NCI-H2081 (cell line): Measurements from ENCODE around the gene C11orf86.
"Not testable (repeated sequence)": the region's sequence is repeated elsewhere in the genome, so short reads cannot be mapped to it uniquely, and the experiment has no call there.

Experiments
- DNase-seq, 2 experiments: peaks; one replicate each; lab custom pipeline; 2025; lab: John Stamatoyannopoulos, UW

The C11orf86 gene

DNA sequence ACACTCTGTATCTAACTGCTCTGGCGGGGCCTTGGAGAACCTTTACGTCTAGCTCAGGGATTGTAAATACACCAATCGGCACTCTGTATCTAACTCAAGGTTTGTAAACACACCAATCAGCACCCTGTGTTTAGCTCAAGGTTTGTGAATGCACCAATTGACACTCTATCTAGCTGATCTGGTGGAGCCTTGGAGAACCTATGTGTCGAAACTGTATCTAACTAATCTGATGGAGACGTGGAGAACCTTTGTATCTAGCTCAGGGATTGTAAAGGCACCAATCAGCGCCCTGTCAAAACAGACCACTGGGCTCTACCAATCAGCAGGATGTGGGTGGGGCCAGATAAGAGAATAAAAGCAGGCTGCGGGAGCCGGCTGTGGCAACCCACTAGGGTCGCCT, 14.3 kb downstream of the C11orf86 start:
- not testable (repeated sequence) for DNase-seq

DNA sequence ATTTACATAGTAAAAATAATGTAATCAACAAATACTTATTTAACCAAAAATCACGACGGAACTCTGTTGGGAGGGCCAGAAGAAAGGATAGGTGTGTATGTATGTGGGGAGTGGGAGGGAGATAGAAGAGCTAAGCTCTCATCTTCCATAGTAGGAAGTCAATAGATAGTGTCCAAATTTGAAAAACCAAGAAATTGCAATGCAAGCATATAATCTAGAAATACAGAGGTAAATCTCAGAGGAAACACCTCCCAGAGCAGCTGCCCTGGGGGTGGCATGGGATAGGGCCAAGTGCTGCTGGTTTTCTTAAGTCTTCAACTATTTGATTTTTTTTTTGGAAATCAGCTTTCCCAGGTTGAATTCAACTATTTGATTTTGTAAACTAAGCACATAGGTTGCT, 16.9 kb downstream of the C11orf86 start:
- no peak for DNase-seq

DNA sequence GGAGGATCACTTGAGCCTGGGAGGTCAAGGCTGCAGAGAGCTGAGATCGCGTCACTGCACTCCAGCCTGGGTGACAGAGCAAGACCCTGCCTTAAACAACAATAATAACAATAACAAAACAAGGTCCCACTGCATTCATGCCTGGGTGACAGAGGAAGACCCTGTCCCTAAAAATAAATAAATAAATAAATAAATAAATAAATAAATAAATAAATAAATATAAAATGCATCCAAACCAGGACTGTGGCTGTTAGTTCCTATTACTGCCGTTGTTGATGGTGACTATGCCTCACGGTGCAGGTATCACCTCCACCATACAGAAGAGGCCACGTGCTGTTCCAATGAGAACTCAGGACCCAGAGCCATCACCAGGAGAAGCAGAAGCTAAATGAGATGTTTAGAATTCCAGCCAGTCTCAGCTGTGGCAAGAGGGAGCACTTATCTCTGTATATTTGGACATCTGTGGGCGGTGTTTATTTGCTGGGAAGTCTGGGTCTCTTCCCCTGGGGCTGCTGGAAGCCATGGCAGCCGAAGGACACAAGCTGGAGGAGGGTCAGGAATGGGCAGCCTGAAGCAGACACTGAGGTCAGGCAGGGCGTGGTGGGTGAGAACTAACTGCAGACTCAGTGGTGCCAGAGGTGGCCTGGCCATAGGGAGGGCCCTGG, 21.6 kb downstream of the C11orf86 start:
- no peak for DNase-seq

DNA sequence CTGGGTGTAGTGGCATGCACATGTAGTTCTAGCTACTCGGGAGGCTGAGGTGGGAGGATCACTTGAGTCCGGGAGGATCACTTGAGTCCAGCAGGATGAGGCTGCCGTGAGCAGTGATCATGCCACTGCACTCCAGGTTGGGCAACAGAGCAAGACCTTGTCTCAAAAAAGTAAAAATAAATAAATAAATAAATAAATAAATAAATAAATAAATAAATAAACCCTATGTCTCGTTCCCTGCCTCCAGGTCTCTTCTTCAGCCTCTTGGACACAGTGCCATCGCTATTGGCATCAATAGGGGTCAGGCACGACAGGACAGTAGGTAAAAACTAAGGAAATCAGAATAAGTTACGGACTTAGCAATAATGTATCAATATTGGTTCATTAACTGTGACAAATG, 24.5 kb downstream of the C11orf86 start:
- no peak for DNase-seq

DNA sequence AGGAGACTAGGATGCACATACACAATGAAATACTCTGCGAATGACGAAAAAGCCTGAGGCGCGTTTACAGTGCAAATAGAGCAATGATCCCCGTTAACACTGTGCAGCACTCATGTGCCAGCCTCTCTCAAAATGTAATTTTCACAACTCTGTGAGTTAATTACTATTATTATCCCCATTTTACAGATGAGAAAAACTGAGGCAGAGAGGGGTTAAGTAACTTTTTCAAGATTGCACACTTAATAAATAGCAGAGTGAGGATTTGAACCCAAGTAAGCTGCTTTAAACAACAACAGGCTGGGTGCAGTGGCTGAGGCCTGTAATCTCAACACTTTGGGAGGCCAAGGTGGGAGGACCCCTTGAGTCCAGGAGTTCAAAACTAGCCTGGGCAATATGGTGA, 26.2 kb downstream of the C11orf86 start:
- no peak for DNase-seq

DNA sequence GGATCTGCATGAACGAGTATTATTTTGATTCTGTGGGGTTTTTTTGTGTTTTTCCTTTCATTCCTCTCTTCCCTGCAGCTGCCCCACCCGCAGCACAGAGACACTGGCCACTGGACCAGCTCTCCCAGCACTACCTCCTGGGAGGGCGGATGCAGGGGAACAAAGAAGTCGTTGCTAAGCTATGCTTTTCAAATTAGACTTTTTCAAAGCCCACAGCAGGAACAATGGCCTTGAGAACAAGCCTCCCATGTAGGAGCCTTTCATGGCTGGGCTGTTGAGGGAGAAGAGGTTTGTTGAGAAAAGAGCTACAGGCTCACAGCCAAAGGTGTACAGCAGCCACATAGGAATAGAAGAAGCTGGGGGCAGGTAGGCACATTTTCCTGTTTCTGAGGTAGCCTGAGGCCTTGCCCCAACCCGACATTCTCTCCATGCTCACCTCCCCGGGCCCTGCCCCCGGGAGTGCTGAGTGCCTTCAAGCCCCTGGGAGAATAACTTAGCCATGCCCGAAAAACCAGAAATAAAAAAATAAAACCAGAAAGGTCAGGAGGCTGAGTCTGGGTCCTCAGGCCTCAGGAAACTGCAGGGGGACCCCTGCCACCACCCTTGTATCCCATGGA, 27.3 kb downstream of the C11orf86 start:
- peak; percentile 28 to 42 for DNase-seq

DNA sequence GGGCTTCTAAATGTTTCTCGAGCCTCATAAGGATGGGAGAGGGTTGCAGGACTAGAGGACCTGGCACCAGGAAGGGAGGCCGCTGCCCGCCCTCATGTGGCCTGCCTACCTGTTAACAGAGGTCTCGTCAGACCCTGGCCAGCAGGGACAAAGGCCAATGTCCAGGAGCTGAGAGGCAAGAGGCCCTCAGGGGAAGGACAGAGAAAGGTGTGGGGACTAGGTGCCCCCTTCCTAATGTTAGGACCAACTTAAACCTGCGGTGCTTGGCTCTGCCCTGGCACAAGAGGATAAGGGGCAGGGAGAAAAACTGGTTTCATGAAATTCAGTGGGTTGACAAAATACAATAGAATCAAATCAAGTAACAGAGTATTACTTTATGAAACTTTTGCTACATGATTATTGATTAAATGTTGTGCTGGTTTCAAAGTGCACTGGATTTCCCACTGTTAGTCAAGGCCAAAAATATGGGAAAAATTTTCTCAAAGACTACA, 27.9 kb downstream of the C11orf86 start:
- no peak for DNase-seq

DNA sequence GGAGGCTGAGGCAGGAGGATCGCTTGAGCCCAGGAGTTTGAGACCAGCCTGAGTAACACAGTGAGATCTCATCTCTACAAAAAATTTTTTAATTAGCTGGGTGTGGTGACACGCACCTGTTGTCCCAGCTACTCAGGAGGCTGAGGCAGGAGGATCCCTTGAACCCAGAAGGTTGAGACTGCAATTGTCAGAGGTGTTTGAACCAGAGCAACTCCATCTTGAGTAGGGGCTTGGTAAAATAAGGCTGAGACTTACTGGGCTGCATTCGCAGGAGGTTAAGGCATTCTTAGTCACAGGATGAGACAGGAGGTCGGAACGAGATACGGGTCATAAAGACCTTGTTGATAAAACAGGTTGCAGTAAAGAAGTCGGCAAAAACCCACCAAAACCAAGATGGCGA, 30.1 kb downstream of the C11orf86 start:
- DNase-seq, result not testable (repeated sequence)

DNA sequence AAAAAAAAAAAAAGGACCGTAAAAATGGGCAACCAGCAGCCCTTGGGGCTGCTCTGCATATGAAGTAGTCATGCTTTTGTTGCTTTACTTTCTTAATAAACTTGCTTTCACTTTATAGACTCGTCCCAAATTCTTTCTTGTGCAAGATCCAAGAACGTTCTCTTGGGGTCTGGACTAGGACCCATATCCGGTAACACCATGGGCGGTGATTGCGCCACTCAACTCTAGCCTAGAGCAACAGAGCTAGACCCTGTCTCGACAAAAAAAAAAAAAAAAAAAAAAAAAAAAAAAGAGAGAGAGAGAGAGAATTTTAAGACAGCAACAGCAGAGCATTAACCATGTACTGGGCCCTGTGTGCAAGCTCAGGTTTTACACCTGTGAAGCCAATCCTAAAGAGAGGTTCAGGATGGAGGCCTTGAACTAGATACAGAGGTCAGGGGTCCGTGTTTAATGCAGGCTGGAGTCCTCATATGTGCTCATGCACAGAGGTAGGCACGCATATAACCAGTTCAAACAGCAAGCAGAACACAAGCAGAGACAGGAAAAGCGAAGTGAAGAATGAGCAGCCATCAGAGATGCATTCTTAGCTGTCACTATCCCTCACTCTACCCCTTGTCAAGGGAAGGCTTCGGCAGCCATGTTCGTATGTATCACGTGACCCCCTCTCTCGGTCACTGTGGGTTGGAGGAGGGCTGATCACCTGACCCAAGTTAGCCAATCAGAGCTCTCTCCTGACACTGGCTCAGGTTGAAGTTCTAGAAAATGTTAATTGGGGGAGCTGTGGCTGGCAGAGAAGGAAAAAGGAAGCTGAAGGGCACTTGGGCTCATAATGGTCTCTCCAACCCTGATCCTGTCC, 31.2 kb downstream of the C11orf86 start:
- DNase-seq, result peak in 1 of 2 experiments; percentile 22

DNA sequence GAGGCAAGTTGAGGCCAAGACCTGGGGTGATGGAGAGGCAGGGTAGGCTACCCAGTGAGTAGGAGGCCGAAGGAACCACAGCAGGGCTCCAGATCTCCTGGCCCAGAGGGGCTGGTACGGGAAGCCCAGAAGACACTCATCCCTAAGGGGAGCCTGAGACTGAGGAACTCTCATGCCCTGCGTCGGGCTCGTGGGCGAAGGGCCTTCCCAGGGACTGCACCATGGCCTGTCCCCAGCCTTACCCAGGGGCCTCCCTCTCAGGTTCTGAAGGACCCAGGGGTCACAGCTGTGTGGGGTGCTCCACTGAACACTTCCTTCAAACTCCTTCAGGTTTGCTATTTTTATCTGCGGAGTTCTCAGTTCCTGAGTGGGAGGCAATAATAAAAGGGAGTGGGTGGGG, 32.0 kb downstream of the C11orf86 start:
- DNase-seq, result no peak

DNA sequence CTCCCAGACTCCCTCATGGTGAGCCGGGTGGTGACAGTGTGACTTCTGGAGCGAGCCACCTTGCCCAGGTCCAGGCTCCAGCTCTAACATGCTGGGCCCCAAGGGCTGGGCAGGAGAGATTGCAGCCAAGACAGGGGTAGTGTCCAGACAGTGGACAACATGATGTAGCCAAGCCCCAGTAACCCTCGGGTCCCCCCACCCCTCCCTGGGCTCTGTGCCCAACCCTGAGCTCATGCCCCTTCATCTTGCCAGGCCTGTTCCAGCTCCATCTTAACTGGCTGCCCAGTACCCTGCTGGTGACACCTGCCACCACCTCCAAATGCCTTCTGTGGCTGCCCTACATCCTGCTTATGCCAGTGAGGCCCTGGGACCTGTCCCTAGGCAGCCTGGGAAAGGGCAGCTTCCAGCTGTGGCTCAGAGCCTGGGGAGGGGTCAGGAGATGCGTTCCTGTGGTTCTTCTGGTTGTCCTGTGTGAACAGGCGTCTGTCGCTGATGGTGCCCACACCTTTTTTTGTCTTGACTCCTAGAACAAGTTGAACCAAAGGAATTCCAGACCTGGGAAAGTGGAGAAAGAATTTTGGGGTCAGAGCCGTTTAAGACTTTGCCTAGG, 35.3 kb downstream of the C11orf86 start:
- DNase-seq, result no peak

DNA sequence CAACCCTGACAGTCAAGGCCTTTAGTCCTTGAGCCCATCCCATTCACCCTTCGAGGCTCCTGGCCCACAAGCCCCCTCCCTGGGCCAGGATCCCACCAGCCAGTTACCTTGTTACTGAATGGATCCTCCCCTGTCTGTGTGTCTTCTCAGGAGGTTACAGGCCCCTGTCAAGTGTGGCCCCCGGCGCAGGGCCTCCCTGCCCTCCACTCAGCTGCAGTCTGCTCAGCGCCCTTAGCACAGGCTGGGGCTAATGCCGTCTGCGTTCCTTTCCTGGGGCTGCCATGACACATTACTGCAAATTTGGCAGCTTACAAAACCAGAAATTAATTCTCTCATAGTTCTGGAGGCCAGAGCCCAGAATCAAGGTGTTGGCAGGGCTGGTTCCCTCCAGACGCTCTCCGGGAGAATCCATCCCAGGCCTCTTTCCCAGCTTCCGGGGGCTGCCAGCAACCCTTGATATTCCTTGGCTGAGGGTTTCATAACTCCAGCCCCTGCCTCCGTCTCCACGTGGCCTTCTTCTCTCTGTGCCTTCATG, 38.5 kb downstream of the C11orf86 start:
- DNase-seq, result no peak

DNA sequence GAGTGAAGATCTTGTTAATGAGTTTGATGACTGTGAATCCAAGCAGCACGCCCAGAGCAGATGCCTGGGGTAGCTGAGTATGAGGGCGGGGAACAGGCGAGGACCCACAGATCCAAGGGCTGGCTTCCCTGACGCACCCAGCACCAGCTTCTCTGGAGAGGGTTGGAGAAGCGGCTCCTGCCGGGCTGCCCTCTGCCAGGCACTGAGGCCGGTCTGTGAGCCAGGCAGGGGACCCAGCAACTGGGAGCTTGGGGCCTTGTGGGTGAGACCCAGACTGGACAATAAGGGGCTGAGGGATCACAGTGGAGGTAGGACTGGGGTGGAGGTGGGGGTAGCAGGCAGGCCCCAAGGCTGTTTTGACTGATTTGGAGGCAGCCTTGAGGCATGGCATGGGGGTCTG, 39.2 kb downstream of the C11orf86 start:
- DNase-seq, result no peak

DNA sequence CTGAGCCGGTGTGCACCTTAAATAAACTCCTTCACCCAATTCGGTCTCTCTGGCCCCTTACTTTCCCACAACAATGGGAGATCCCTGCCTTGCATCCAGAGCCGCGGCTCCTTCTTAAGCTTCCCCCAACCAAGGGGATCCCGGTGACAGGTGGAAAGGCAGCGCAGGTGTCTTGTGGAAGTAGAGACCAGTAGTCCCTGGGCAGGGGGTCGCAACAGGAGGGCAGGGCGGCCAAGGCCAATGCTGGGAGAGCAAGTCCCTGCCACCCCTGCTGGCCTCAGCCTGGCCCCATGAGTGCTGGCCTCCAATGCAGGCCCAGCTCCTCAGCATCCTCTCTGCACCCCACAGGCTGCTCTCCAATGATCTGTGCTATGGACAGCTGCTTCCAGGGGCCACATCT, 39.9 kb downstream of the C11orf86 start:
- DNase-seq, result no peak

DNA sequence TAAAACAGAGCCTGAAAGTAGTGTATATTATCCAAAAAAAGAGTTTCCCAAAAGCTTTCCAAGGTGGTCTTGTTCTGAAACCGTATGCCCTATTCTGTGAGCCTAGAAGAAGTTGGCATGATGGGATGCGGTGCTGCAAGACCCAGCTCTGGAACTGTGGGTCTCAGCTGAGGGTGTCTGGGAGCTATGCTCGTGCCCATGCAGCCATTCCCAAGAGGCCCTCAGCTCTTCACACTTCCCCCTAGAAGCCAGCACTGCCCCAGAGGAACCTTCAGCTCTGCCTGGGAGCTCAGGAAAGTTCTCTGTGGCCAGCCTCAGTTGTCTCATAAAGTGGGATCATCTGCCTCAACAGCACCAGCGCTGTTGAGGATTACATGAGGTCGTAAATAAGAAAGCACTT, 41.4 kb downstream of the C11orf86 start:
- DNase-seq, result no peak

DNA sequence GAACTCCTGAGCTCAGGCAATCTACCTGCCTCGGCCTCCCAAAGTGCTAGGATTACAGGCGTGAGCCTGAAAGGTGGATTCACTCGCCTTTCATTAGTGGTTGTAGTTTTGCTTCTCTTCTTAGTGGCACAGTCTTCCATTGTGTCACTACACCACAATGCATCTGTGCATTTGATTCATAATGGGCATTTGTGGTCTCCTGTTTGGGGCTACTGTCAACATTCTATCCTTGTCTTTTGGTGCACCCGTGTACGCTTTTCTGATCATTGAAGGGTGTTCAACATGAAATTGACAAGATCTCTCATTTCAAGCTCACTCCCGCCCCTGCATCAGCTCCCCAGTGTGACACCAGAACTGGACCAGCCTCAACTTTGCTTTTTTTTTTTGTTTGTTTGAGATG, 45.8 kb downstream of the C11orf86 start:
- DNase-seq, result no peak

DNA sequence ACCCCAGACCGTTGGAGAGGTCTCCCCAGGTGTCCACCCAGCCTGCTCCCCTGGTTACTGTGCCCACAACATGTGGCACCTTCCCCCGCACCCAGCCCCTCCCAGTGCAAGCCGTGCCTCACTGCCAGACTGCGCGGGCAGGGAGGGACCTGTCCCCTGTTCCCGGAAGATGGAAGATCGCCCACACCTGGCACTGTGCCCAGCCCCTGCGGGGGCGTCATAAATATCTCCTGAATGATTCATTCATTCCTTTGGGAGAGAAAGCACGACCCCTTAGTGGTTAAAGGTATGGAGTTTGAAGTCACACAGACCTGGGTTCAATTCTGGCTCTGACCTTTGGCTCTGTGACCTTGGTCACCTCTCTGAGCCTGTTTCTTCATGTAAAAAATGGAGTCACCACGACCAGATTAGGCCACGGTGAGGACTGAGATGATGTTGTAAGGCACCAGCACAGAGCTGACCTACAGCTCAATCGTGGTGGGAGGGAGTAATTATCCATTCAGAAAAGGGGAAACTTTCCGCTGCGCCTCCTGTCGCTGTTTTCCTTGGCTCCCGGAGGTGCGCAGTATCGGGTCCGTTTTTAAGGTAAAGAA, 47.3 kb downstream of the C11orf86 start:
- DNase-seq, result peak; percentile 51 to 56

DNA sequence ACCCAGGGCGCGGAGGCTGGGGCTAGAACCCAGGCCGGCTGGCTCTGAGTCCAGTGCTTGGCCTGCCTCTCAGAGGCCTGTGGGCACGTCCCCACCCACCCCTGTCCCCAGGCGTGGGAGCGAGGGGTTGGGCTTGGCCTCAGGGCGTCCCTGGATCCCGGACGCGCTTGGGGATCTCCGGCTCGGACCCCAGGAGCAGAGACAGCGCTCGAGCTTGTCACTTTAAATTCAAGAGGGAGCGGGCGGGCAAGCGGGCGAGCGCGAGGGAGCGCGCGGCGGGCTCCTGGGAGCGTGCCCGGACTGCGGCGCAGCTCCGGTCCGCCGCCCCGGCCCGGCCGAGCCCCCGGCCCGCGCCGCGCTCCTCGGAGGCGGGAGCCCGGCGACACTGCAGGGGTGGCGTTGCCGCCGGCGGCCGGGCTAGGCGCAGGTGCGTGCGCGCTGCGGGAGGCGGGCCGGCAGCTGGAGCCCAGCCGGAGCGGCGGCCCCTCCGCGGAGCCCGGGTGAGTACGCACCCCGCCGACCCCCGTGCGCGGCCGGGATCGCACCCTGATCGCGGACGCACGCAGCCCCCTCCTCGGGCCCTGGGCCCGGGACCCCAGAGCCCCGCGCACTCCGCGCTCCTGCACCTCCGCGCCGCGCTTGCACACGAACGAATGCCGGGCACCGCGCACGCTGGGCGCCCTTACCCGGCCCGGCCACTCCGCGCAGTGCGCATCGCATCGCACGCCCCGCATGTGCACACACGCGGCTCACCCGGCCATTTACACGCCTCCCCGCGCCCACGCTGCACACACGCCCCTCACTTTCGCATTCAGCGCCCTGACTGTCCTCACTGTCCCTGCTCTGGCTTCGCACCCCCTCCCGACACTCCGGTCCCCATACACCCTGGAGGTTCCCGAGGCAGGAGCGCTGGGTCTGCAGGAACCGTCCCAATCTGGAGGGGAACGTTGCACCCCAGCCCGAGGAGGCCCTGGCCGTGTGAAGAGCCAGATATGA, 48.2 kb downstream of the C11orf86 start, which contains the start of gene SYT12:
Gene SYT12, plus strand, starts transcription at position 174 of the 996 bp plus-strand sequence. CDS start 7,011 bp downstream, outside the sequence.
- DNase-seq, result peak in 1 of 2 experiments; percentile 25

DNA sequence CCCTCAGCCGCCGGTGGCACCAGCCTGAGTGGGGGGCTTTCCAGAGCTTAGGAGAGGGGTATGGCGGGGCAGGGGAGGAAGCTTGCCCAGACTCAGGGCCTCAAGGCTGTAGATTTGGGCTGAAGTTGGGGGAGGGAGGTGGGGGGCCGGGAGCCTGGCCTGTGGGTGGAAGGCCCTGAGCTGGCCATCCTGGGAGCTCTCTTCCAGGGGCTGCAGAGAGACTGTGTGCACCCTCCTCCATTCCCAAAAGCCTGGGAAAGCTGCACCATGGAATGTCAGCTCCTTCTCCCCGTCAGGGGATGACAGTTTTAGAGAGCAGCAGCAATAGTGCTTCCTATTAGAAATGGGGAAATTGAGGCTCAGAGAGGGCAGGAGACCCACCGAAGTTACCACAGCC, 48.9 kb downstream of the C11orf86 start:
- DNase-seq, result no peak

DNA sequence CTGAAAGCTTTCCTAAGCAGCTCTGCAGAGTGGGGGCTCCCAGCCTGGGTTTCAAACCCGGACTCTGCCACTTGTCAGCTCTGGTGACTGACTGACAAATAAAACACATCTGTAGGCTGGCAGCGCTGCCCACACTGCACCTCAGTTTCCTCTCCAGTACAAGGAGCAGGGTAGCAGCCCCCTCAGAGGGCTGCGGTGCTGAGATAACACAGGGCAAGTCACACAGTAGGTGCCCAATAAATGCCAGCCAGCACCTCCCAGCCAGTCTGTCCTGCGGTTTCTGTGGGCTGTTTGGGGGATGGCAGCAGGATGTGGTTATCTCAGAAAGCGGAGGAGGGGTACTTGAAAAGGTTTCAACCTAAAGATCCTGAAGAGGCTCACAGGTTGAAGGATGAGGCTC, 49.3 kb downstream of the C11orf86 start:
- no peak for DNase-seq
